GM18861 (cell line): ENCODE results near the gene SPAM1.
"Not testable (repeated sequence)": the region's sequence is repeated elsewhere in the genome, so short reads cannot be mapped to it uniquely, and the experiment has no call there.

Experiments
- ATAC-seq: cut with Tn5 transposase; IDR thresholded peaks from one replicate; pipeline ENCODE4 v1.9.1; 2021; ENCODE audit not compliant: unreplicated experiment

SPAM1 gene

DNA sequence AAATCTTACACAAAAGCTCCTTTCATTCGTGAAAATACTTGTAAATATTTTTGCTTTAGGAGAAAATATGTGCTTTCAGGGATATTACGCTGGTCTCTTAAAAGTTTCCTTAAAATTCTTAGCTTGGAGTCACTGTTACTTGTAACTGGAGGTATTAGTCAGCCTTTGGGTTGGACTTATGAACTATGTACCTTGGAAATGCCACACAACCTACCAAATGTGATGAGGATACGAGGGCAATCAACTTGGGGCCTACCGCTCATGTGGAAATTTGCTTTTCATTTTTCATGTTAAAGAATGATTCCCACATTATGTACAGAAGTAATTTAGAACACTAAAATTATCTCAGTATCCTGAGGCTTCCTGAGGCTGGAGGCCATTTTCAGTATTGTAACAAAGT is 23.1 kb downstream of the SPAM1 start:
- no peak for ATAC-seq

DNA sequence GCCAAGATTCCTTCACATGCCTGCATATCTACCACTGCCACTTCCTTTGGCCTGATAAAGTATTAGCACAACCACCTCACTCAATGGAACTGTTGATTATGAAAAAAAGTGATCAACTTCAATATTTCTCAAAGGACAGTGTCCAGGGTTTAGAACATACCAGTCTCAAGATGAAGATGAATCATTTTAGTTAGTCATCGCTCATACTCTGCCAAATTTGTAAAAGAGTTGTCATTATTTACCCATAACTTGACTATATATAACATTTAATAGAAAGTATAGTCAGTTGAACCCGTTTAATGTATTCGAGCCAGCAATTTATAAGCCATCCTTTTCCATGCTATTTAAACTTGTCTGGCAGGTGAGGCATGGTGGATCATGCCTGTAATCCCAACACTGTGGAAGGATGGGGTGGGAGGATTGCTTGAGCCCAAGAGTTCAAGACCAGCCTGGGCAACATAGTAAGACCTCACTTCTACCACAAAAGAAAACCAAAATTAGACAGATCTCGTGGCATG is 33.2 kb downstream of the SPAM1 start:
- no peak for ATAC-seq

DNA sequence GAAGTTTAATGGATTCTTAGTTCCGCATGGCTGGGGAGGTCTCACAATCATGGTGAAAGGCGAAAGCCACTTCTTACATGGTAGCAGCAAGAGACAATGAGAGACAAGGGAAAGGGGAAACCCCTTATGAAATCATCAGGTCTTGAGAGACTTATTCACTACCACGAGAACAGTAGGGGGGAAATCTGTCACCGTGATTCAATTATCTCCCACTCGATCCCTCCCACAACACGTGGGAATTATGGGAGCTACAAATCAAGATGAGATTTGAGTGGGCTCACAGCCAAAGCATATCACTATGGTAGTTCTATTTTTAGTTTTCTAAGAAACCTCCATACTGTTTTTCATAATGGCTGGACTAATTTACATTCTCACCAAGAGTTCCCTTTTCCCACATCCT is 36.7 kb downstream of the SPAM1 start:
- no peak for ATAC-seq

DNA sequence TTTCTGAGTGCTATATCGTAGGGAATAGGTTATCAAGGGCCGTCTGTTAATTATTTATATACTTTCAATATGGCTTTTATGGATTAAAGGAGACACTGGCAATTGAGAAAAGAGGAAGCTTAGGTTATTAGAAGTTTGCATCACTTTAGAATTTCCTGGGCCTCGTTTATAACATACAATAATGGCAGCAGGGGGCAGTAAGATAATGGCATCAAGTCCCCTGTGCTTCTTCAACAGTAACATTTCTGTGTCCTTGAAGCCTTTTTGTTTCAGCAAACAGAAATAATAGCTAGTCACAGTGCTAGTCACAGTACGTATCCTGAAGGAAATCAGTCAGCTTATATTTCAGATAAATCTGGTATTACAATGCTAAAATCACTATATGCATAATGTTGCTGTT is 41.9 kb downstream of the SPAM1 start:
- no peak for ATAC-seq

DNA sequence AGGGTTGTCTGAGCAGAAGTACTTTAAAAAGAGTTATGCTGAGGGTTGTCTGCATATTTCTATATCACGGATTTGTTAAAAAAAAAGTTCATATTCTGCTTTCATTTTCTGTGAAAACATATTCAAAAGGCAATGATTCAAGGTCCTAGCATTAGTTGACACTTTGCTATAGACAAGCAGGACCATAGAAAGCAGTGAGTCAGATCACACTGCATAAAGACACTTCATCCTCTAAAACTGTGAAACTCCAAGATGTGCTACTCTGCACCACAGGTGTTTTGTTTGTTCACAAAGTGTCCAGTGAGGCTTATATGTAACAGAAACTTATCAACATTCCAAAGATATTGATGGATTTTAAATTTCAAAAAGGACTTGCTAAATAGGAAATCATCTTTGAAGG is 47.0 kb downstream of the SPAM1 start:
- ATAC-seq: no peak

DNA sequence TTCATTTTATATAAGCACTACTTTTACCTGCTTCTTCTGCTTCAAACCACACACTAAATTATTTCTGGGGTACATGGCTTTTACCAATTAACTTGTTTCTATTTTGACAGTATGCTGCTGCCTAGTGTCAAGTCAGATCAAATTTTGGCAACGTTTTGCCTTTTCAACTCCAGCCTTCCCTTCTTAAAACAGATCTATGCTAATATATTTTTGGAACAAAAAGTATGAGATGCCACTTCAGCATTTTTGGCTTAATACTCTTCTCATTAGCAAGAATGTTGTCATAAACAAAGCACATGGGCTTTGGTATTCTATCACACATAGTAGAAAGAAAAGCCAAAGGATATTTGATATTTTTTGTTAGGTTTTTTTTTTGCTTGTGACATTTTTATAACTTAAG is 47.8 kb downstream of the SPAM1 start:
- ATAC-seq: no peak

DNA sequence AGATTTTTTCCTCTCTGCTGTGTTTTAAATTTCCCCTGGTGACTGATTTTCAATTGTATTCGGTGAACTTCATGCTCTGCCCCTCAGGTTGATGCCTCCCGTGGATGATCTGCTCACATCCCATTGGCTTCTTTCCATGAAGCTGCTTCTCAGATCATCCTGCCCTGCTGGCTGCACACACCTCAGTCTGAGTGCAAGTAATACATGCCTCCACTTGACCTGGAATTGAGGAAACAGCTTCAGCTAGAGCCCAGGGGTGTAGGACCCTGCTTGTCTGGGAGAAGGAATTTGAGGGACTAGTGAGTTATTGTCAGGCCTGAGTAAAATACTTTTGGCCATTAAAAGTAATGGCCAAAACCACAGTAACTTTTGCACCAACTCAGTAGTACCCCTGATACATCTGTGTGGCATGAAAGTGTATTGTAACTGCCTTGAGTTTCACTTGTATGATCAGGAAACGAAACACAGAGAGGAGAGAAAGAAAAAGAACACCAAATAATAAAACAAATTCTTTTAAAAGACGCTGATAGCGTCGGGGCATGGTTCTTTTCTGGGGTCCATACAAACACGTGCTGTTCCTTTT is 49.4 kb downstream of the SPAM1 start:
- no peak for ATAC-seq

DNA sequence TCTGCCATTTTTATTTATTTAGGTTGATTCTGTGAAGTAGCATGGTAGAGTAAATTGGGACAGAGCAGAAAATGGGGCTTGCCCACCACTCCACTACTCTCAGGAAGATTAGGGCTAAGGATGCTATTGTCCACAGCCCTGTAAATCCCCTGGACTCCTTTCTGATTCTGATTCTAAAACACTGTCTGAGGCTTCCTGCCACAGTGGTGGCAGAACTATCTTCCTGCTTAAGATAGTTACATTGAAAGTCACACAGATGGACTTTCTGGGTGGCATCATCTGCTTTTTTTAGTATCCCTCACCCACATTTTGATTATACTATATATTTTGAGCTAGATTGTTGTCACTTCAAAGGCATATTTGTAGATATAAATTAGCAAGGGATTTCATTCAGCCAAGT is 50.0 kb downstream of the SPAM1 start:
- no peak for ATAC-seq

DNA sequence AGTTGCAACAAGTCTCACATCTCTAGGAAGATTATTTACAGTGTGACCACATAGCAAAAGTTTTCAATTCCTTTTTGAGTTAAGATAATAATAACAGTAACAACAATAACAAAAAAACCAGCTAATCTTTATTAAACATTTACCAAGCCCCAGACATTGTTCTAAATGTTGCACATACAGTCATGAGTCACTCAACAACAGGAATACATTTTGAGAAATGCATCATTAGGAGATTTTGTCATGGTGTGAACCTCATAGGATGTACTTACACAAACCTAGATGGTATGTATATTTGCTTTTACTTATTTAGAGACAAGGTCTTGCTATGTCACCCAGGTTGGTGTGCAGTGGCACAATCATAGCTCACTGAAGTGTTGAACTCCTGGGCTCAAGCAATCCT is 52.0 kb downstream of the SPAM1 start:
- no peak for ATAC-seq

DNA sequence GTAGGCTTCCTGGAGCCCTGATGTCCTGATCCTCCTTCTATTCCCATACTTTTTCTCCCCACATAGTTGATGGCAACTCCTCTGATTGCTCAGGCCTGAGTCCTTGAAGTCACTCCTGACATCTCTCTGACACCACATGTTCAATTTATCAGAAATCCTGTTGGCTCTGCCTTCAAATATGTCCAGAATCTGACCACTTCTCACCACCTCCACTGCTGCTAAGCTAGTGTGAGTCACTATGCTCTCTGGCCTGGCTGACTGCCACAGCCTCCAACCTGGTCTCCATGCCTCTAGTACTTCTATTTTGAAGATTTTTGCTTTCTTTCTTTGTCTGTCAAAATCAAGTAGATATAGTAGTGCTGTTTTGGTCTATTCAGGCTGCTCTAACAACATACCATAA is 54.8 kb downstream of the SPAM1 start:
- no peak for ATAC-seq

DNA sequence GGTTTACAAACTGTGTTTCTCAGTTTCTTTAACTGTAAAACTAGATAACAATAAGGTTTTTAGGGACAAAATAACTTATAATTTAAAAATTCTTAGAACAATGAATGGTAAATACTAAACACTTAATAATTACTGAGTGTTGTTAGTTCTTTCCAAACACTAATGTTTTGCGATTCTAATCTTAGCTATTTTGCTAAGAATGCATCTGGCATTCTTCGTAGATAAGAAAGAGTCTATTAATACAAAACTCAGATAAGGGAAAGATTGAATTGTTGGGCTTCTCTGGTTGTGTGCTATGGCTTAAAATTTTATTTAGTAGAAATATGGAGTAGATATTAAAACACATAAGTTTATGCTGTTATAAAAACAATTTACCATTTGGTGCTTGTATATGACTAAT is 62.4 kb downstream of the SPAM1 start:
- no peak for ATAC-seq

DNA sequence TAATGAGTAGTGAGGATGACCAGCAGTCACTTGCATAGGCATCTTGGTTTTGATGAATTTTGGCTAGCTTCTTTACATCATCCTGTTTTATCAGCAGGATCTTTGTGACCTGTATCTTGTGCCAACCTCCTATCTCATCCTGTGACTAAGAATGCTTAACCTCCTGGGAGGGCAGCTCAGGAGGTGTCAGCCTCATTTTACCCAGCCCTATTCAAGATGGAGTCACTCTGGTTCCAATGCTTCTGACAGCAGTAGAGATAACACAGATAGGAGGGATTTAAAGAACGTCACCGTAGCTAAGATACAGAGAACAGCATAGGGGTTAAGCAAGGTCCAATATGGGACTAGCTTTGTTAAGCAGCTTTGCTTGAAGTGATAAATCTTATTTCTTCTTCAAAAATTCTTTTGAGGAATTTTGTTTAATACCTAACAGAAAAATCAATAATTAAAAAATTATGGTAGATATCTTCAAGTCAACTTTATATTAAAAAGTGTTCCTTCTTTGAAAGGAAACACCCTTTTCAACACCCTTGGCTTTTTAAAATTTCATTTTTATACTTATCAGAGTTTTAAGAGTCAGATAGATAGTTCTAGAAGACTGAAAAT is 68.0 kb downstream of the SPAM1 start:
- ATAC-seq: no peak

DNA sequence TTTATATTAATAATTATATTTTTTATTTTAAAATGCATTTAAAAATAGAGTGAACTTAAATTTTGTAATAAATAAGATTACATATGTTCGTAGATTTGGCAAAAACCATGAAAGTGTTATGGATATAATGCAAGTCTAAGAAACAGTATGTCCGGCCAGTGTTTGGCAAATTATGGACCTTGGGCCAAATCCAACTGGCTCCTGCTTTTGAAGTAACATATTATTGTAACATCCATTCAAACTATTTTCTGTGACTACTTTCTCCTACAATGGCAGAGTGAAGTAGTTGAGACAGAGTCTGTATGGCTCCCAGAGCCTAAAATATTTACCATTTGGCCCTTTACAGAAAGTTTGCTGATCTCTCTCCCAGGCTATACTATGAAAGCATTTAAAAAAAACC is 69.0 kb downstream of the SPAM1 start:
- ATAC-seq: no peak

DNA sequence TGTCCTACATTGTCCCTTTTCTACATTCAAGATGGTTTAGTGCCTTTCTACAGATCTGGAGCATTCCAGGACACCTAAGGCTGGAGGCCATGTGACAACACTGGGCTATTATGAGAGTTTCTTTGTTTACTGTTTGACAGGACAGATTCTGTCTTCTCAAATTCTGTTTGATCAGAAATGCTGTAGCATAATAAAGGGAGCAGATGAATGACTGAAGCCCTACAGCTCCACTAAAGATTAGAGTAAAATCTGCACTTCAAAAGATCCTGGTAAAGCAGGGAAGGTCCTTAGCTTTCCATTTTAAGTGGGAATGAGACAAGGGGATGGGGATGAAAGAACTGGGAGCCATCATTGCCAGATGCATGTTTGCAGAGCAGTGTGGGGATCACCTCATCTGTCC is 69.4 kb downstream of the SPAM1 start:
- ATAC-seq: no peak

DNA sequence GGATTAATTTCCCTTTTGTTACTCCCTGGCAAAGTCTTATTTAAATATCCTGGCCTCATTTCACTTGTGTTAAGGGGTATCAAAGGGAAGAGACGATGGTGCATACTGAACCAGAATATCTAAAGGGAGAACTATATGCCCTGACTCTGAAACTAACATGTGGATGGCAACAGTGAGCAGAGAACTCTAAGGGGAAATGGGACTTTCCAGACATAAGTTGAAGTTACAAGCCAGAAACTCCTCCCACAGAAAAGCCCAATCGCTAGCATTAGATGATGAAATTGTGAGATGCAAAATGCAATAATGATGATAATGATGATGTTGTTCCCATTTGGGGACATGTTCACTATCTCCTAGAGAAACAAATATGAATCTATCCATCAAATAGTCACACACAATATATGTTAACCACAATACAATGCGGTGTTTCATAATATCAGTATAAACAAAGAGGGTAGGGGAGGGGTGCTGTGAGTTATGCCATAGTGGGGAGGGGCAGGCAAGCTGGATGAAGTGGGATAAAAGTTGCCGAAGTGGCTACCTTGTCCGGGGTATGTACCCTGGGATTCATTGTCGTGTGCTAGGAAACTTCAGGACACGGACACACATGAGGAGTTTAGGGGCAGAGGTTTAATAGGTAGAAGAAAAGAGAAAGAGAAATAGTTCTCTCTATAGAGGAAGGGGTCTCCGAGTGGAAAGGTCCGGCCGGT is 70.7 kb downstream of the SPAM1 start:
- ATAC-seq: no peak

DNA sequence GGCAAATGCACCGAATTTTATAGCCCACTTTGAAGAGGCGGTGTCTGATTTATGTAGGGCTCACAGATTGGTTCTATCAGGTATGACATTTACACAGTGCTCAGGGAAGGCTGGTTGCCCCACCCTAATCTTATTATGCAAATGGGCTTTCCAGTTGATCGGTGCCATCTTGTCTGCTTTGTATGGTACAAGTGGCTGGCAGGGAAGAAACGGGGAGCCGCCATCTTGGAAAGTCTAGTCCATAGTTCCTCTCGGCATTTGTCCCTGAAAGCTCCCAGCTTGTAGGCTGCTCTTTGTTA is 71.2 kb downstream of the SPAM1 start:
- no peak for ATAC-seq

DNA sequence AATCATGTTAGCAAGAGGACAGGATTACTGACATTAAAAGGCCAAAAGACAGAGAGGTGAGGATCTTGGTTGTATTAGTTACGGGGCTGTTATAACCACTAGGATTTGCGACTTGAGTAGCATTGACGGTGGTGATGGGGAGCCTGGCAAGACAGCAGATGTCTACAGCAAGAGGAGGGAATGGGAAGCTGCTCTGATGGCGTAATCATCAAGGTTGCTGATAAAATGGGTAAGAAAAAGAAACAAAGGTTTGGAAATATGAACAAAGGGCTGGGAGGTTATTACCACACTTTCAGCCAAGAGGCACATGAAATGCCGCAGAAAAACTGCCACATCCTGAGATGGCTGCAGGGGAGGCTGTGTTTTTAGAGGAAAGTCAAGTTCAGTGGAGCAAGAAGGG is 73.9 kb downstream of the SPAM1 start:
- no peak for ATAC-seq

DNA sequence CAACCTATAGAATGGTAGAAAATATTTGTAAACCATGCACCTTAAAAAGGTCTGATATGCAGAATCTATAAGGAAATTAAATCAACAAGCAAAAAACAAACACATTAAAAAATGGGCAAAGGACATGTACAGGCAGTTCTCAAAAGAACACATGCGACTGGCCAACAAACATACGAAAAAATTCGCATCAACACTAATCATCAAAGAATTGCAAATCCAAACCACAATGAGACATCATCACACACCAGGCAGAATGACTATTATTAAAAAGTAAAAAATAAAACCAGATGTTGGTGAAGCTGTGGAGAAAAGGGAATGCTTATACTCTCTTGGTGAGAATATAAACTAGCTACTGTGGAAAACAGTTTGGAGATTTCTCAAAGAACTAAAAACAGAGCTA is 74.7 kb downstream of the SPAM1 start:
- ATAC-seq: no peak

DNA sequence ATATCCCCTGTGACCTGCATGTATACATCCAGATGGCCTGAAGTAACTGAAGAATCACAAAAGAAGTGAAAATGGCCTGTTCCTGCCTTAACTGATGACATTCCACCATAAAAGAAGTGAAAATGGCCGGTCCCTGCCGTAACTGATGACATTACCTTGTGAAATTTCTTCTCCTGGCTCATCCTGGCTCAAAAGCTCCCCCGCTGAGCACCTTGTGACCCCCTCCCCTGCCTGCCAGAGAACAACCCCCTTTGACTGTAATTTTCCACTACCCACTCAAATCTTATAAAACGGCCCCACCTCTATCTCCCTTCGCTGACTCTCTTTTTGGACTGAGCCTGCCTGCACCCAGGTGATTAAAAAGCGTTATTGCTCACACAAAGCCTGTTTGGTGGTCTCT is 83.3 kb downstream of the SPAM1 start:
- ATAC-seq: not testable (repeated sequence)

DNA sequence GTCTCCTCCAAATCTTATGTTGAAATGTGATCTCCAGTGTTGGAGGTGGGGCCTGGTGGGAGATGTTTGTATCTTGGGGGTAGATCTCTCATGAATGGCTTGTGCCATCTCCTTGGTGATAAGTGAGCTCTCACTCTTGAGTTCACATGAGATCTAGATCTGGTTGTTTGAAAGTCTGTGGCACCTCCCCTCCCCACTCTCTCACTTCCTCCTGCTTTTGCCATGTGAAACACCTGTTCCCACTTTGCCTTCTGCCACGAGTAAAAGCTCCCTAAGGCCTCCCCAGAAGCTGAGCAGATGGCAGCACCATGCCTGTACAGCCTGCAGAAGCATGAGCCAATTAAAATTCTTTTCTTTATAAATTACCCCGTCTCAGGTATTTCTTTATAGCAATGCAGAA is 84.3 kb downstream of the SPAM1 start:
- no peak for ATAC-seq
